CD4-positive, alpha-beta memory T cell (primary cell): ENCODE results near the gene ZNF343. TPM values are rescaled to one million over a fixed set of nuclear protein-coding genes. Genes with fewer than 3 reads are reported as not detected.

Experiments
- CTCF ChIA-PET: fragments of 350-600 bp; sonication (Branson Sonifier 250); formaldehyde crosslinking; loops from one replicate; lab custom pipeline; 2021; ENCODE audit warnings: inconsistent platforms; ENCODE audit not compliant: partially characterized antibody; lab: Charles Lee
- POLR2A ChIA-PET: fragments of 350-600 bp; sonication (Branson Sonifier 250); formaldehyde crosslinking; loops from one replicate; lab custom pipeline; 2021; ENCODE audit not compliant: partially characterized antibody; lab: Charles Lee
- DNase-seq, 5 donors: peaks; one replicate each; pipeline versions ENCODE4 v3.0.0 to v3.0.0-alpha.2; 2020 to 2022; ENCODE audit warnings: mixed read lengths in 1 of 5
- H3K27ac ChIP-seq: one replicate; pipeline ENCODE4 v1.7.0; 2013; ENCODE audit warnings: low read depth, low read length
- H3K27me3 ChIP-seq: 2 replicates; pipeline ENCODE4 v1.7.0; 2013; ENCODE audit warnings: mild to moderate bottlenecking, low read length, moderate library complexity; ENCODE audit not compliant: insufficient read depth
- H3K36me3 ChIP-seq: 2 replicates; pipeline ENCODE4 v1.7.0; 2013; ENCODE audit warnings: mild to moderate bottlenecking, low read length, moderate library complexity; ENCODE audit not compliant: insufficient read depth
- H3K4me1 ChIP-seq: 2 replicates; pipeline ENCODE4 v1.7.0; 2013; ENCODE audit warnings: mild to moderate bottlenecking, low read length, moderate library complexity; ENCODE audit not compliant: insufficient read depth
- H3K4me3 ChIP-seq, 2 donors: one replicate each; pipeline ENCODE4 v1.7.0; 2013; ENCODE audit warnings: low read length in 2 of 2, mild to moderate bottlenecking in 1 of 2
- H3K9me3 ChIP-seq, 2 donors: one replicate each; pipeline ENCODE4 v1.7.0; 2013; ENCODE audit warnings: low read length in 2 of 2, control low read depth in 1 of 2; ENCODE audit not compliant: control insufficient read depth in 1 of 2
- H3K27ac Mint-ChIP-seq, 7 donors: one replicate each; pipeline ENCODE4 v1.8.0; 2020 to 2021; ENCODE audit warnings: mixed read lengths in 7 of 7, mild to moderate bottlenecking in 6 of 7, inconsistent platforms in 3 of 7, moderate library complexity in 3 of 7
- H3K27me3 Mint-ChIP-seq, 2 donors: one replicate each; pipeline ENCODE4 v1.8.0; 2020 to 2021; ENCODE audit warnings: mixed read lengths in 2 of 2
- H3K36me3 Mint-ChIP-seq, 2 donors: one replicate each; pipeline ENCODE4 v1.8.0; 2020 to 2021; ENCODE audit warnings: mixed read lengths in 2 of 2, inconsistent platforms in 1 of 2, mild to moderate bottlenecking in 1 of 2
- H3K4me1 Mint-ChIP-seq, 4 donors: one replicate each; pipeline ENCODE4 v1.8.0; 2020 to 2021; ENCODE audit warnings: mixed read lengths in 4 of 4, mild to moderate bottlenecking in 1 of 4
- H3K4me3 Mint-ChIP-seq, 8 donors: one replicate each; pipeline ENCODE4 v1.8.0; 2020 to 2021; ENCODE audit warnings: mixed read lengths in 8 of 8, mild to moderate bottlenecking in 7 of 8, moderate library complexity in 6 of 8, inconsistent platforms in 3 of 8
- H3K9me3 Mint-ChIP-seq, 8 donors: one replicate each; pipeline ENCODE4 v1.8.0; 2020 to 2021; ENCODE audit warnings: mixed read lengths in 8 of 8, mild to moderate bottlenecking in 5 of 8, inconsistent platforms in 3 of 8, moderate library complexity in 1 of 8
- intact Hi-C: fragments of 100-400 bp; cut with micrococcal nuclease; formaldehyde crosslinking; loops from one replicate; pipeline ENCODE4 v1.15.1; 2023
- polyA plus RNA-seq, 2 donors: library from polyadenylated mRNA; unstranded; fragments of 300-500 nt; fragmentation: Illumina TruSeq; gene quantifications; one replicate each; pipeline ENCODE4 v1.2.3, GENCODE V29; 2021
- total RNA-seq, 2 experiments: library from RNA; stranded (reverse); gene quantifications; one replicate each; pipeline ENCODE4 v1.2.3, GENCODE V29; 2021

ZNF343 gene
- total and polyA plus RNA-seq, 4 experiments from 2014 or later: 2.5 to 12.0 (median 8.9) TPM

GRCh38 chr20:2521369-2522305, 12.9 kb upstream of the ZNF343 start:
- H3K27ac Mint-ChIP-seq: peak overlapping the region in 2 of 7 donors; percentile 29 to 78
- H3K4me3 ChIP-seq: no peak overlapping the region
- no peaks in the 10 kb centered on the region for H3K9me3 ChIP-seq
- ChIA-PET POLR2A (interaction anchor here (0.6 to 2.2 kb wide), 5 partner anchors 9 to 142 kb away, joined by 3 to 10 read pairs (median 8); partner anchors contain the start of genes IDH3B, NOP56, SNRPB and ZNF343), CTCF (interaction anchor here (0.8 to 6.7 kb wide), 37 partner anchors 8 to 300 kb away, joined by 3 to 117 read pairs (median 5); partner anchors contain the start of genes NOP56, SNRPB, TMC2 and ZNF343)
- no peaks in the 10 kb centered on the region for H3K27me3 ChIP-seq
- peaks cover 10 to 23% (median 15%) of the 10 kb centered on the region in 4 donors for H3K4me1 Mint-ChIP-seq
- peak in 4 of 5 donors; percentile 20 to 44 (median 37) for DNase-seq
- no peaks in the 10 kb centered on the region for H3K36me3 Mint-ChIP-seq
- no peaks in the 10 kb centered on the region for H3K9me3 Mint-ChIP-seq
- H3K27me3 Mint-ChIP-seq: peaks cover 0 to 2% of the 10 kb centered on the region in 2 donors
- intact Hi-C loops: loop anchor here (10.0 kb wide), 1 partner anchor 223 kb away; no protein-coding TSS in a partner anchor
- H3K4me1 ChIP-seq: peaks cover 10% of the 10 kb centered on the region
- no peaks in the 10 kb centered on the region for H3K36me3 ChIP-seq
- H3K4me3 Mint-ChIP-seq: peak overlapping the region in 2 of 8 donors; percentile 46 to 53
- H3K27ac ChIP-seq: no peak overlapping the region

GRCh38 chr20:2520617-2521016, 11.9 kb upstream of the ZNF343 start:
- peaks cover 10% of the 10 kb centered on the region for H3K4me1 ChIP-seq
- H3K4me3 Mint-ChIP-seq: no peak overlapping the region
- H3K27me3 ChIP-seq: no peaks in the 10 kb centered on the region
- H3K27ac ChIP-seq: no peak overlapping the region
- ChIA-PET CTCF (interaction anchor here (0.7 to 6.7 kb wide), 8 partner anchors 9 to 154 kb away, joined by 3 to 117 read pairs (median 7); partner anchors contain the start of gene ZNF343), POLR2A (interaction anchor here (1.2 kb wide), 1 partner anchor 12 kb away, joined by 3 read pairs; the partner anchor contains the start of gene ZNF343)
- peaks cover 8 to 22% (median 15%) of the 10 kb centered on the region in 4 donors for H3K4me1 Mint-ChIP-seq
- H3K27me3 Mint-ChIP-seq: peaks cover 0 to 2% of the 10 kb centered on the region in 2 donors
- DNase-seq: no peak
- no peak overlapping the region for H3K4me3 ChIP-seq
- H3K9me3 Mint-ChIP-seq: no peaks in the 10 kb centered on the region
- intact Hi-C loops: loop anchor here (10.0 kb wide), 1 partner anchor 224 kb away; no protein-coding TSS in a partner anchor
- no peaks in the 10 kb centered on the region for H3K36me3 Mint-ChIP-seq
- no peaks in the 10 kb centered on the region for H3K36me3 ChIP-seq
- H3K27ac Mint-ChIP-seq: no peak overlapping the region
- no peaks in the 10 kb centered on the region for H3K9me3 ChIP-seq

- Histone ChIP-seq H3K36me3 (no peaks in the 10 kb centered on the region), H3K9me3 (no peaks in the 10 kb centered on the region), H3K4me3 (no peak overlapping the region), H3K27me3 (no peaks in the 10 kb centered on the region), H3K4me1 (peaks cover 10% of the 10 kb centered on the region), H3K27ac (no peak overlapping the region)
- Mint-ChIP-seq H3K27ac (no peak overlapping the region), H3K9me3 (no peaks in the 10 kb centered on the region), H3K4me1 (peaks cover 4 to 9% (median 8%) of the 10 kb centered on the region in 4 donors), H3K4me3 (no peak overlapping the region), H3K27me3 (peaks cover 0 to 2% of the 10 kb centered on the region in 2 donors), H3K36me3 (no peaks in the 10 kb centered on the region)
- intact Hi-C loops: no loop called here
- no peak for DNase-seq
- CTCF ChIA-PET: interaction anchor here (1.5 to 6.7 kb wide), 3 partner anchors 8 to 132 kb away, joined by 4 to 117 read pairs (median 5); partner anchors contain the start of gene ZNF343
- POLR2A ChIA-PET: interaction anchor here (1.2 kb wide), 1 partner anchor 10 kb away, joined by 3 read pairs; the partner anchor contains the start of gene ZNF343
These were observed 10.5 kb upstream of the ZNF343 start for GRCh38 chr20:2519115-2519809.

GRCh38 chr20:2518558-2518957, 9.8 kb upstream of the ZNF343 start:
- Histone ChIP-seq H3K9me3 (no peaks in the 10 kb centered on the region), H3K4me1 (peaks cover 7% of the 10 kb centered on the region), H3K36me3 (no peaks in the 10 kb centered on the region), H3K27me3 (no peaks in the 10 kb centered on the region), H3K27ac (no peak overlapping the region), H3K4me3 (no peak overlapping the region)
- Mint-ChIP-seq H3K27ac (no peak overlapping the region), H3K27me3 (peaks cover 2 to 3% of the 10 kb centered on the region in 2 donors), H3K4me3 (no peak overlapping the region), H3K4me1 (peaks cover 3 to 5% (median 4%) of the 10 kb centered on the region in 4 donors), H3K36me3 (no peaks in the 10 kb centered on the region), H3K9me3 (no peaks in the 10 kb centered on the region)
- CTCF ChIA-PET: no interaction called here
- POLR2A ChIA-PET: no interaction called here
- intact Hi-C loops: no loop called here
- no peak for DNase-seq

GRCh38 chr20:2518096-2518495, 9.4 kb upstream of the ZNF343 start:
- Histone ChIP-seq H3K4me3 (no peak overlapping the region), H3K27ac (no peak overlapping the region), H3K36me3 (no peaks in the 10 kb centered on the region), H3K9me3 (no peaks in the 10 kb centered on the region), H3K4me1 (peaks cover 7% of the 10 kb centered on the region), H3K27me3 (no peaks in the 10 kb centered on the region)
- ChIA-PET POLR2A (no interaction called here), CTCF (no interaction called here)
- intact Hi-C loops: no loop called here
- H3K27ac Mint-ChIP-seq: no peak overlapping the region
- DNase-seq: no peak
- peaks cover 2 to 4% of the 10 kb centered on the region in 2 donors for H3K27me3 Mint-ChIP-seq
- H3K4me3 Mint-ChIP-seq: no peak overlapping the region
- H3K36me3 Mint-ChIP-seq: no peaks in the 10 kb centered on the region
- no peaks in the 10 kb centered on the region for H3K9me3 Mint-ChIP-seq
- peaks cover 3 to 5% (median 4%) of the 10 kb centered on the region in 4 donors for H3K4me1 Mint-ChIP-seq

- CTCF ChIA-PET: no interaction called here
These were observed 7.7 kb upstream of the ZNF343 start for GRCh38 chr20:2516399-2516798.

More at GRCh38 chr20:2516399-2516798, 7.7 kb upstream of the ZNF343 start:
- H3K27ac ChIP-seq: no peak overlapping the region
- H3K27me3 Mint-ChIP-seq: peaks cover 5 to 9% of the 10 kb centered on the region in 2 donors
- peaks cover 6% of the 10 kb centered on the region for H3K27me3 ChIP-seq
- no peak overlapping the region for H3K27ac Mint-ChIP-seq
- H3K4me1 Mint-ChIP-seq: peaks cover 0 to 1% (median under 1%) of the 10 kb centered on the region in 4 donors
- POLR2A ChIA-PET: no interaction called here
- intact Hi-C loops: no loop called here
- no peaks in the 10 kb centered on the region for H3K9me3 ChIP-seq
- DNase-seq: no peak
- H3K4me1 ChIP-seq: peaks cover 1% of the 10 kb centered on the region
- no peaks in the 10 kb centered on the region for H3K36me3 ChIP-seq
- no peak overlapping the region for H3K4me3 ChIP-seq
- no peaks in the 10 kb centered on the region for H3K9me3 Mint-ChIP-seq
- no peak overlapping the region for H3K4me3 Mint-ChIP-seq
- no peaks in the 10 kb centered on the region for H3K36me3 Mint-ChIP-seq
